SK-N-SH (cell line): ENCODE measurements around the gene HAUS8.

Experiments
- EP300 ChIP-seq, 2 experiments: IDR thresholded peaks; 2 replicates each; pipeline versions ENCODE4 v1.4.0 to v1.6.1; 2012; ENCODE audit warnings: borderline replicate concordance in 1 of 2, low read depth in 1 of 2, low read length in 1 of 2
- GATA2 ChIP-seq: sonication (generic); formaldehyde crosslinking; IDR thresholded peaks from 2 replicates; pipeline ENCODE4 v1.5.0; 2020; ENCODE audit warnings: mild to moderate bottlenecking, missing genetic modification reagents
- NRF1 ChIP-seq: IDR thresholded peaks from 2 replicates; pipeline ENCODE4 v1.6.1; 2012; ENCODE audit warnings: low read depth, mild to moderate bottlenecking, low read length
- POLR2AphosphoS5 ChIP-seq: IDR thresholded peaks from 2 replicates; pipeline ENCODE4 v1.6.1; 2012; ENCODE audit warnings: low read depth, low read length
- RAD21 ChIP-seq: IDR thresholded peaks from 2 replicates; pipeline ENCODE4 v1.6.1; 2012; ENCODE audit warnings: mild to moderate bottlenecking, low read length
- YY1 ChIP-seq: IDR thresholded peaks from 2 replicates; pipeline ENCODE4 v1.4.0; 2012; ENCODE audit warnings: low read depth, mild to moderate bottlenecking
- TF ChIP-seq, protein P1 (sequence below): fragments of 200-600 bp; sonication (generic); IDR thresholded peaks from 2 replicates; pipeline ENCODE4 v1.6.1; 2017; ENCODE audit warnings: antibody characterized with exemption, mild to moderate bottlenecking, moderate library complexity
- TF ChIP-seq, protein P2 (sequence below): IDR thresholded peaks from 2 replicates; pipeline ENCODE4; 2012

DNA sequence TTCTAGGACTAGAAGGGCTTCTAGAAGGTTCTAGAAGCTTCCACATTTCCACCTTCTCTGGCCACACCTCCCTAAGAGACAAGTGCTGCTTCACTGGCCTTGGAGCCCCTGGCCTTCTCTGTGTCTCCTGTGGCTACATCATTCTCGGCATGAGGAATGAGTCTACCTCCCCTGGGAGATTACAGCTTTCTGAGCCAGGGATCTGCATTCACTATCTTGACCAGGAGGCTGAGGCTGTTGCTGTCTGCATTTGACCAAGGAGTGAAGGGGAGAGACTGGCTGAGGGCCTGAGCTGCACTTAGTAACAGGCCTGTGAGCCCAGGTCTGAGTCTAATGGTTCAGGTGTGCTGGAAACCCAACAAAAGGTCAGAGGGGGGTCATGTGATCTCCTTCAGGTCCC is 53.9 kb downstream of the HAUS8 start:
- no peak for TF ChIP-seq POLR2AphosphoS5
- TF ChIP-seq, protein P1, sequence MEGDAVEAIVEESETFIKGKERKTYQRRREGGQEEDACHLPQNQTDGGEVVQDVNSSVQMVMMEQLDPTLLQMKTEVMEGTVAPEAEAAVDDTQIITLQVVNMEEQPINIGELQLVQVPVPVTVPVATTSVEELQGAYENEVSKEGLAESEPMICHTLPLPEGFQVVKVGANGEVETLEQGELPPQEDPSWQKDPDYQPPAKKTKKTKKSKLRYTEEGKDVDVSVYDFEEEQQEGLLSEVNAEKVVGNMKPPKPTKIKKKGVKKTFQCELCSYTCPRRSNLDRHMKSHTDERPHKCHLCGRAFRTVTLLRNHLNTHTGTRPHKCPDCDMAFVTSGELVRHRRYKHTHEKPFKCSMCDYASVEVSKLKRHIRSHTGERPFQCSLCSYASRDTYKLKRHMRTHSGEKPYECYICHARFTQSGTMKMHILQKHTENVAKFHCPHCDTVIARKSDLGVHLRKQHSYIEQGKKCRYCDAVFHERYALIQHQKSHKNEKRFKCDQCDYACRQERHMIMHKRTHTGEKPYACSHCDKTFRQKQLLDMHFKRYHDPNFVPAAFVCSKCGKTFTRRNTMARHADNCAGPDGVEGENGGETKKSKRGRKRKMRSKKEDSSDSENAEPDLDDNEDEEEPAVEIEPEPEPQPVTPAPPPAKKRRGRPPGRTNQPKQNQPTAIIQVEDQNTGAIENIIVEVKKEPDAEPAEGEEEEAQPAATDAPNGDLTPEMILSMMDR = no peak
- TF ChIP-seq, protein P2, sequence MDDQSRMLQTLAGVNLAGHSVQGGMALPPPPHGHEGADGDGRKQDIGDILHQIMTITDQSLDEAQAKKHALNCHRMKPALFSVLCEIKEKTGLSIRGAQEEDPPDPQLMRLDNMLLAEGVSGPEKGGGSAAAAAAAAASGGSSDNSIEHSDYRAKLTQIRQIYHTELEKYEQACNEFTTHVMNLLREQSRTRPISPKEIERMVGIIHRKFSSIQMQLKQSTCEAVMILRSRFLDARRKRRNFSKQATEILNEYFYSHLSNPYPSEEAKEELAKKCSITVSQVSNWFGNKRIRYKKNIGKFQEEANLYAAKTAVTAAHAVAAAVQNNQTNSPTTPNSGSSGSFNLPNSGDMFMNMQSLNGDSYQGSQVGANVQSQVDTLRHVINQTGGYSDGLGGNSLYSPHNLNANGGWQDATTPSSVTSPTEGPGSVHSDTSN = no peak
- no peak for TF ChIP-seq GATA2 (CRISPR knock-in tag)
- TF ChIP-seq RAD21 = no peak
- no peak for TF ChIP-seq YY1
- TF ChIP-seq EP300 (IDR thresholded peaks at IDR 0.05; ENCODE audit: borderline replicate concordance in 1 of 2, low read depth in 1 of 2, low read length in 1 of 2) = no peak
- no peak for TF ChIP-seq NRF1
